GM19397 (cell line): ENCODE results near the gene NFIC.
"Not testable (repeated sequence)": the region's sequence is repeated elsewhere in the genome, so short reads cannot be mapped to it uniquely, and the experiment has no call there.

Experiments used
- ATAC-seq: cut with Tn5 transposase; IDR thresholded peaks from one replicate; pipeline ENCODE4 v1.9.1; 2021; ENCODE audit warnings: mild to moderate bottlenecking, moderate library complexity; ENCODE audit not compliant: unreplicated experiment

The NFIC gene

DNA sequence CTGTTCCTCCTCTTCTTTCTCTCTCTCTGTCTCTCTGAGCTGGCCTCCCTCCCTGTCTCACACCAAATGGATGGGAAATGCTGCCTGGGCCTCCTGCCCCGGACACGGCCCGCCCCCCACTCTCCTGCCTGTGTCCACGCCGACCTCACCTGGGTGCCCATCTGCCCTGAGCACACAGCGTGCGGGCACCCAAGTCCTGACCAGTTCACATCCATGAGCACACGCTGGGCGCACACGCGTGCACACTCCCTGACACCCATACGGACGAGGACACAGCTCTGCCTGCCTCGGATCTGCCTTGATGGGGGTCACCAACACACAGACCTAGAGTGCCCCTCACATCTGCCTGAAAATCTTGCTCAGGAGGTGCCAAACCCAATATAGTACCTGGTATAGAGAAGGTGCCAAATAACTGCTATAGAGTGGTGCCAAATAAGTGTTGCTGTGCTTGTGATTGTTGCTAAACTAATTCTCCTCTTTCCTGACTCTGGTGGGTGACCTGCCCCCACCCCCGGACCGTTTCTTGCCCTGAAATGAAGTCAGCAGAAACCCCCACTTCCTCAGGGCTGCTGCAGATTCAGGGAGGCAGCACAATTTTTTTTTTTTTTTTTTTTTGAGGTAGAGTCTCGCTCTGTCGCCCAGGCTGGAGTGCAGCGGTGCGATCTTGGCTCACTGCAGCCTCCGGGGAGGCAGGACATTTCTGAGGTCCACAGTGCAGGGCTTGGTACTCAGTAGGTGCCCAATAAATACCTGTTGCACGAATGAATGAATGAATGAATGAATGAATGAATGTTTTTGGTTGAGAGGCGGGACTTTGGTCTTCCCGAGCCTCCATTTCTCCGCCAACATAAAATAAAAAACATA lies 4.6 kb downstream of the NFIC start:
- no peak for ATAC-seq

DNA sequence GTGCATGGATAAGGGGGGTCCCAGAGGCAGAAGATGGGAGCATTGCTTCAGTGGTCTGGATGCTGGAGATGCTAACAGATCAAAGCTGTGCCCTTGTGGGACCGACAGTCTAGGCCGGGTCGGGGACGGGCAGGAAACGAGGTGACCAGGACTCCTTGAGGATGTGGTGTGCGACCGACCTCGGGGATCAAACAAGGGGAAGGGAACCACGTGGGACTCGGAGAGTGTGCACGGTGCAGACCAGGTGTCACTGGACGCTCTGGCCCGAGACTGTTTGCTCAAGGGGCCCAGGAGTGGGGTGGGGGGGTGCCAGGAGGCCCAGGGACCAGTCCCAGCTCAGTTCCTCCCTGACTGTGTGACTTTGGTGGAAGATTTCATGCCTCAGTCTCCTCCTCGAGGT lies 6.0 kb downstream of the NFIC start:
- no peak for ATAC-seq

GRCh38 chr19:3373971-3374368 lies 7.6 kb downstream of the NFIC start:
- no peak for ATAC-seq

DNA sequence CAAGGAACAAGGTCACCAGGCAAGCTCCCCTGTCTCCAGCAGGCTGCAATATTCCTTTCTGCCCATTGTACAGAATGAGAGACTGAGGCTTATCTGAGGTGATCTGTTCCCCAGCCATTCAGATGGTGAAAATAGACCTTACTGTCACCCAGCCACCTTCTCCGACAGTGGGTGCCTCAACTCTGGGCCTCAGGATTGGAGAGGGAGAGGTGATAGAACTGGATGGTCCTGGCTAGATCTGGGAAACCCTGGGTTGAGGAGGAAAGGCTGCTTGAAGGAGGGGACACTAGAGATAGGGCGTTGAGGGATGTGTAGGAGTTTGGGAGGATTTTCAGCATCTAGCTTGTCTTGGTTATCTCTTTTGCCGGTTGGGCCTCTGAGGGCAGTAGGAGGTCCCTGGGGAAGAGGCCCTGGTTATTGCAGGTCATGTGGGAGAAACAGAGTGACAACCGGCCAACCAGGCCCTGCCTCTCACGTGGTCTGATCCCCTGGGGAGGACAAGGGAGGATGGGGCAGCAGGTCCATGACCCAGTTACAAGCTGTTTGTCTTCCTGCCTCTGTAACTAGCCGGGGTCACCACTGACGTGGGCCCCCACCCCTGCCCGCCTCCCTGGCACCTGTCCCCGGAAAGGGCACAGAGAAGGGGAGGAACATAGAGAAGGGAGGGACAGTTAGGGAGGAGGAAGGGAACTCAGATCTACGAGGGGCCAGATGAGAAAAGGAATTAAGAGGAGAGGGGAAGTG lies 8.2 kb downstream of the NFIC start:
- ATAC-seq: no peak

DNA sequence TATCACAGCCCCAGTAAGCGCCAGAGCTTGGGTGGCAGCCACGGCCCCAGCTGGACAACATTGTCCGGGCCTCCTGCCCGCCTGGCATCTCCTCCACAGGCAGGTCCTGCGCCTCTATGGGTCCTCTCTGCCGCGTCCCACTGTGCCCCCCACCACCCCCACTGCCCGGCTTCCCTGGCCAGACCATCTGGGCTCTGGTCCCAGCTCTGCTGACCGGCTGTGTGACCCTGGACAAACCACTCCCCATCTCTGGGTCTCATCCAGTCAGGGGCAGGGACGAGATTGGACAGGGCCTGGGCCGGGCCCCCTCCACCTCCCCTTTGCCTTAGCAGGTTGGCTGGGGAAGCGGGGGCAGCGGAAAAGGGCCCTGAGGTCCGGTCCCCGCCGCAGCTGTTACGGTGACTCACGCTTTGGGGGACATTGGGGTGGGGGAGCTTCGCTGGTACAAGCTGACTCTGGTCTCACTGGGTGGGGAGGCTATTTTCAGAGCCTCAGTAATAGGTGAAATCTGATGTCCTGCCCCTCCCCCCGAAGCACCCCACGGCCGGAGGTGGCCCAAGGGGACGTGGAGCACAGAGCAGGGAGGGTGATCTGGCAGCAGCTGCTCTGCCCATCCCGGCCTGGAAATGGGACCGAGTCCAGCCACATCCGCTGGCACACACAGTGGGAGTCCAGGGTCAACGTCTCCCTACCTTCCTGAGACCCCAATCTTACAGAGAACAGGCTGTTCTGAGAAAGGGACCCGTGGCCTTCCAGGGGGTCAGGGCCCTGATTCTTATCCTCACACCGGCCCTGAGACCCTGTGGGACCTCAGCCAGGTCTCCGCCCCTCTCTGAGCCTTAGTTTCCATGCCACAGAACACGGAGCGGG lies 9.1 kb downstream of the NFIC start:
- no peak for ATAC-seq

GRCh38 chr19:3376091-3376455 lies 9.7 kb downstream of the NFIC start:
- not testable (repeated sequence) for ATAC-seq

DNA sequence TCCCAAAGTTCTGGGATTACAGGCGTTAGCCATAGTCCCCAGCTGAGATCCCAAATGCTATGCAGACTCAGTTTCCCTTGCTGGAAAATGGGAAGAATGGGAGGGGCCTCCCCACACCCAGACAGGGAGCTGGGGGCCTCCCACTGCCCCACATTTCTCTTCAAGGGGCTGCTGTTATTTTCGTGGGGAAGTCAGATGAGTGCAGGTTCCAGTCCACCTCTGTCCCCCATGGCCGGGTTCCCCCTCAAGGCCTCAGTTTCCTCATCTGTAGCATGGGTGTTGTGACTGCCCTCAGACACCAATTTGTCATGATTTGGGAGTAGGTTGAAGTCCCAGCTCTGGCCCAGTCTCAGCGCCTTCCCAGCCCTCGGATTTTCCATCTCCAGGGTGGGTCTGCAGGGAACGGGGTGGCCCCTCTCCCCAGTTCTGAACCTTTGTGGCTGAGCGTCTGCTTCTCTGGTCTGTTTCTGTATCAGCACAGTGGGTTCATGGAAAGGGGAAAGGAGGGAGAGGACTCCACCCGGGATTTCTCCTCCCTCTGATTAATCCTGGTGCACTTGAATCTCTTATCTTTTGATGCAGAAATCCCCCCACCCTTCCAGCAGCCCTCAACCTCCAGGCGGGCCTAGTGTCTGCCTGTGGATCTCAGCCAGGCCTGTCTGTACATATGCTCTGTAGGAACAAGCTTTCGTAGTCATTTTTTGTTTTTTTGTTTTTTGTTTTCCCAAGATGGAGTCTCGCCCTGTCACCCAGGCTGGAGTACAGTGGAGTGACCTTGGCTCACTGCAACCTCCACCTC lies 12.2 kb downstream of the NFIC start:
- ATAC-seq: no peak

GRCh38 chr19:3380829-3381228 lies 14.4 kb downstream of the NFIC start:
- no peak for ATAC-seq

DNA sequence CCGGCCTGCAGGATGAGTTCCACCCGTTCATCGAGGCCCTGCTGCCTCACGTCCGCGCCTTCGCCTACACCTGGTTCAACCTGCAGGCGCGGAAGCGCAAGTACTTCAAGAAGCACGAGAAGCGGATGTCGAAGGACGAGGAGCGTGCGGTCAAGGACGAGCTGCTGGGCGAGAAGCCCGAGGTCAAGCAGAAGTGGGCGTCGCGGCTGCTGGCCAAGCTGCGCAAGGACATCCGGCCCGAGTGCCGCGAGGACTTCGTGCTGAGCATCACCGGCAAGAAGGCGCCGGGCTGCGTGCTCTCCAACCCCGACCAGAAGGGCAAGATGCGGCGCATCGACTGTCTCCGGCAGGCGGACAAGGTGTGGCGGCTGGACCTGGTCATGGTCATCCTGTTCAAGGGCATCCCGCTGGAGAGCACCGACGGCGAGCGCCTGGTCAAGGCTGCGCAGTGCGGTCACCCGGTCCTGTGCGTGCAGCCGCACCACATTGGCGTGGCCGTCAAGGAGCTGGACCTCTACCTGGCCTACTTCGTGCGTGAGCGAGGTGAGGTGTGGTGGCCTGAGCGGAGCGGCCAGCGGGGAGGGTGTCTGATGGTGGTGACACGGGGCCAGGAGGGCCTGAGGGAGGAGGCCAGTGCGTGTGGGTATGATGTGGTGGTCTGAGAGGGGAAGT lies 15.5 kb downstream of the NFIC start:
- ATAC-seq: no peak

GRCh38 chr19:3382460-3383100 lies 16.2 kb downstream of the NFIC start:
- no peak for ATAC-seq

DNA sequence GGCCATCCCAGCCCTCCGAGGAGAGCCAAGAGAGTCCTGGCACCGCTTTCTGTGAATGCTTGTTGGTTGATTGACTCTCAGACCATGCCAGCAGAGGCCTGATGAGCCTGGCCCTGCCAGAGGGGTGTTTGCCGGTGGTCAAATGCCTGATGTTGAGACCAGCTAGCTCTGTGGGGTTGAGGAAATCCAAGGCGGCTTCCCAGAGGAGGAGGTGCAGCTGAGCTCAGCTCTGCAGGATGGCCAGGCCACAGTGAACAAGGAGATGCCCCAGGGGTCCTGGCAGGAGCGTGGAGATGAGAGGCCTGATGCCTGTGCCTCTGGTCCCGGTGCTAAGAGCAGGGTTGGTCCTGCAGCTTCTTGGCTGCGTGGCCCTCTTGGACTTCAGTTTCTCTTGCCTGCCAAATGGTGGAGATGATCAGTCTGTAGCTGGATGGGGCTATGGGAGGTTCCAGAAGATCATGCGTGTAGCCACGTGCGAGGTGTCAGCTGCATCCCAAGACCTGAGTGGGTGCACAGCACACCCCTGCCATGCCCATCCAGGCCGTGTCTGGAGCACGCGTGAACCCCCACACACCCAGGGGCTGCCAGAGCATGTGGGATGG lies 16.8 kb downstream of the NFIC start:
- ATAC-seq: no peak

- no peak for ATAC-seq
These were observed 20.3 kb downstream of the NFIC start for GRCh38 chr19:3386447-3387234.

- no peak for ATAC-seq
These were observed 21.5 kb downstream of the NFIC start for GRCh38 chr19:3387645-3388589.

DNA sequence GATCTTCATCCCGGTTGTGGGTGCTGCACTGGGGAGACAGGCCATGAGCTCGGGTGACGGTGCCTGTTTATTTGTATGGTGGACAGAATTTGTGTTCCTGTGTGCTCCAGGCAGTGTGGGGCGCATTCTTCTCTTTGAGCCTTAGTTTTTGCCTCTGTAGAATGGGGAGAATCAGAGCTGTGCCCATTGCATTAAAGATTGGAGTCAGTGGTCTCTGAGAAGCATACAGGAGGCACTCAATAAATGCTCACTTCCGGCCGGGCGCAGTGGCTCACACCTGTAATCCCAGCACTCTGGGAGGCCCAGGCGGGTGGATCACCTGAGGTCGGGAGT lies 23.0 kb downstream of the NFIC start:
- ATAC-seq: no peak

DNA sequence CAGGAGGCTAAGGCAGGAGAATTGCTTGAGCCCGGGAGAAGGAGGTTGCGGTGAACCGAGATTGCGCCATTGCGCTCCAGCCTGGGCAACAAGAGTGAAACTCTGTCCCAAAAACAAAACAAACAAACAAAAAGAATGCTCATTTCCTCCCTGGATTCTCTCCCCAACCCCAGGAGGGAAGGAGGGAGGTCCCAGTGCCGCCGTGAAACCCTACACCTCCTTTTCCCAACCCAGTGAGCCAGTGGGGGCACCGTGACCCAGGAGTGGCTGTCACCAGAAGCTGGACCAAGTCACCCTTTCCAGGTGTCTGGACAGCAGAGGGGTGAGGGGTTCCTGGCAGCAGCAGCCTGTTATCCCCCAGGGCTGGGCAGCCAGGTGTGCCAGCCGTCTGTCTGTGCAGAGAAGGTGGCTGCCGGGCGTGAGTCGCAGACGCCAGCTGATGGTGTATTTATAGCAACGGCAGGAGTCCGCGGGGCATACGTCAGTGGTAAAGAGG lies 23.5 kb downstream of the NFIC start:
- no peak for ATAC-seq

- not testable (repeated sequence) for ATAC-seq
These were observed 25.5 kb downstream of the NFIC start for GRCh38 chr19:3391911-3392310.

DNA sequence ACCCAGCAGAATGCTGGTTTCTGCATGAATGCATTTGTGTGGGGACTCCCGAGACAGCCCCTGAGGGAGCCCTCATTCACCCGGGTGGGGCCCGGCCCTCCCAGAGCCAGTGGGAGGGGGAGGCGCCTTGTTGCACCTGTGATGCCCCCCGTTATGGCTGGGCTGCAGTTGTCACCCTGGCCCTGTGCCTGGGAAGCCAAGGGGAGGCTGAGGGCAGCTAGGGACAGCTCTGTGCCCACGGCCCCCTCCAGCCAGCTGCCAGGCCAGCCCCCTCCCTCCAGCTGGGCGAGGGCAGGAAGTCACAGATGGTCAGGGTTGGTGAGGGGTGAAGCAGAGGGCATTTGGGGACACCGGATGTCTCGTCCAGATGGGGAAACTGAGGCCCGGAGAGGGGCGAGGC lies 26.1 kb downstream of the NFIC start:
- ATAC-seq: no peak
